K562 (cell line): Measurements from ENCODE around the gene NMUR2.

Experiments used
- POLR2A ChIP-seq: fragments of 450-650 bp; conservative IDR thresholded peaks from 2 replicates; pipeline ENCODE4 v1.6.1; 2016
- ZFX ChIP-seq: sonication (generic); formaldehyde crosslinking; IDR thresholded peaks from 2 replicates; pipeline ENCODE4 v1.8.0; 2022; ENCODE audit warnings: mild to moderate bottlenecking, missing genetic modification reagents, moderate library complexity

GRCh38 chr5:152393441-152393840 lies 11.6 kb downstream of the NMUR2 start:
- TF ChIP-seq POLR2A: no peak
- TF ChIP-seq ZFX (CRISPR knock-in tag): no peak
